RWPE1 (cell line): ENCODE measurements around the gene METAP1.

Experiments used
- CTCF ChIA-PET: fragments of 350-600 bp; sonication (Branson Sonifier 250); formaldehyde crosslinking; extraction: SDS; loops from one replicate; lab custom pipeline; 2021; lab: Yijun Ruan, JAX
- POLR2A ChIA-PET: fragments of 400-600 bp; formaldehyde crosslinking; extraction: SDS; loops from one replicate; lab custom pipeline; 2020; ENCODE audit warnings: antibody characterized with exemption; ENCODE audit not compliant: low non-redundant PET; lab: Yijun Ruan, JAX
- DNase-seq: peaks from one replicate; pipeline ENCODE4 v3.0.0; 2012; ENCODE audit warnings: low spot score
- H3K27ac ChIP-seq: fragments of 450-650 bp; 2 replicates; pipeline ENCODE4 v1.5.1; 2017
- CTCF ChIP-seq: fragments of 450-650 bp; conservative IDR thresholded peaks from 2 replicates; pipeline ENCODE4 v1.5.1; 2017; ENCODE audit warnings: low read depth, mild to moderate bottlenecking

The METAP1 gene

DNA sequence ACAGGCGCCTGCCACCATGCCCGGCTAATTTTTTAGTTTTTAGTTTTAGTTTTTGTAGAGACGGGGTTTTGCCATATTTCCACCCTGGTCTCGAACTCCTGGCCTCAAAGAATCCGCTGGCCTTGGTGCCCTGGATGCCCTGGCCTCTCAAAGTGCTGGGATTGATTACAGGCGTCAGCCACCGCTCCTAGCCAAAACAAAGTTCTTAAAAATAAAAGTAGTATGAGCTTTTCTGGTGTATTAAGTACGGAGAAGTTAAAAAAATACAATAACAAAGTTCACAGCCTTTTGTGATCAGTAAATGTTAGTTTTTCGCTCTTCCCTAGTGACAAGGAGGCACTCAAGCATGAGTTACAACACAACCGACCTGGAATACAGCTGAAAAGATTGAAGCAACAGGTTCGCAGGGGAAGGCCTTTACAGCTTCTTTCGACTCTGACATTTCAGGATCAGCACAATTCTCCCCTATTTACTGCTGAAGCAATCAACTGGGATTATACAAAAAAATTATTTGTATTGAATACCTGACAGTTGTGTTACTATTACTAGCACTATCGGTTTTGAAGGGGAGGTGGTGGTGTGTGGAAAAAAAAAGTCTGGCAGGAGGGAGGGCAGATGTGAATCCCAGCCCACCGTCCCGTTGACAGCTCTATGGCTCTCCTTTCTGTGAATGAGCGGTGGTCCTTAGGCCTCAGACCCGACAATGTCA, 893 bp upstream of the METAP1 start:
- no peak for TF ChIP-seq CTCF
- ChIA-PET CTCF (interaction anchor here (0.5 to 2.9 kb wide), 11 partner anchors 11 to 153 kb away, joined by 3 to 31 read pairs (median 3); no protein-coding TSS in a partner anchor), POLR2A (interaction anchor here (1.8 kb wide), 1 partner anchor 65 kb away, joined by 5 read pairs; the partner anchor contains the start of gene EIF4E)
- H3K27ac ChIP-seq, result peak overlapping the region; percentile 89
- no peak for DNase-seq

DNA sequence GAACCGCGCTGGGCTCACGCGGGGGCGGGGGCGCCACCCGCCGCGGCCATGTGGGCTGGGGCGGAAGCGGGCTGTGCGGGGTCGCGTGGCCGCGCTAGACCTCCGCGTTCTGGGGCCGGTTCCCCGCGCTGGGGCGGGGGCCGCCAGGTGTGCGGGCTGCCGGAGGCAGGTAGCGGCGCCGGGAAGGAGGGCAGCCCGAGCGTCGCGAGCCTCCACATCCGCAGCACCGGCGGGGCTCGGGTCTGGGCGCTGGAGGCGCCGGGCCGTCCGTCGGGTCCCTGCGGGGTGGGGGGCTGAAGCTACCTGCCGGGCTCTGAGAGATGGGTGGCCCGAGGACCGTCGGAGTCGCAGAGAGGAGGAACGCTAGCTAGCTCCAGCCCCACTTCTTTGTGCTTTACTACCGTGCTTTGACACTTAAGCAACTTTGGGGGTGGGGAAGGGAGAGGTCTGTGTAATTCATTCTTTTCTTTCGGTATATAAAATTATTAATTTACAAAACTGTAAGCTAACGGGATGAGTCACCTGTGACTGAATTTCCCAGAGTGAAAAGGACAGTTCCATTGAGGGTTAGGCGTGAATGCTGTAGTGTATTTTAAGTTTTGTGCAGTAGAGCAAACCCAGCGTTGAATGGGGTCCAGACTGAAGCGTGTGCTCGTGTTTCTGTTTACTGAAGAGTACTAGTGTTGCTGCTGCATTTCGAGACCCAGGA, 689 bp downstream of the METAP1 start:
- ChIA-PET CTCF (interaction anchor here (2.9 kb wide), 1 partner anchor 61 kb away, joined by 31 read pairs; no protein-coding TSS in a partner anchor), POLR2A (no interaction called here)
- TF ChIP-seq CTCF, result no peak
- DNase-seq, result peak; percentile 26
- peak overlapping the region; percentile 89 for H3K27ac ChIP-seq

DNA sequence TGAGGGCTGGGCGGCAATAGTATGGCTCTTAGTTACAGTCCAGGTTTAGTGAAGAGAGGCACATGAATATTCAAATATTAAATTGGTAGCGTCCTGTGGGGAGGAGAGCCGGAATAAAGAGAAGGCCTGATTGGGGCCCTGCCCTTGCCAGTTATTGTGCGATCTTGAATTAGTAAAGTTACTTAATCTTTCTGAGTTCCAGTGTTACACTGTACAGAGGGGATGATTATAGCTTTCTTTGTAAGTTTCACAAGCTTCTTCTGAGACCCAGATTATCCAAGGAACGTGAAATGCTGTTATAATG, 1.2 kb downstream of the METAP1 start:
- no peak for DNase-seq
- TF ChIP-seq CTCF, result no peak
- POLR2A ChIA-PET, result interaction anchor here (0.5 kb wide), 1 partner anchor 92 kb away, joined by 3 read pairs; no protein-coding TSS in a partner anchor
- no peak overlapping the region for H3K27ac ChIP-seq
- CTCF ChIA-PET, result interaction anchor here (0.9 to 2.9 kb wide), 2 partner anchors 60 to 409 kb away, joined by 3 to 31 read pairs; no protein-coding TSS in a partner anchor

DNA sequence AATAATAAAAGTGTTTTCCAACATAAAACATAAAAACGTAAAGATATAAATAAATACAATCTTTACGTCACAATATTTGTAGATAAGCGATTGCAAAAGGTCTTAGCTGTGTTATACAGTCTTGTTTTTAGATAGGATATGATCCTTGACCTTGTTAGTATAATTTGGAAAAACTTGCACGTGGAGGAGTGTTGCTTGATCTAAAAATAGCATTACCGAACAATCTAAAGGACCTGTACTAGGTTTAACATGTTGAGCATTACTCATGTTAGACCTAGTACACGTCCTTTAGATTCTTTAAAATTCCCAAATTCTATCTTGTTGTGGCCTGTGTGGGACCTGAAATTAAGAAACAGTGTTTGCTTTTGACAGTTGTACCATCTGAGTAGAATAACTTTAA, 1.6 kb downstream of the METAP1 start:
- POLR2A ChIA-PET, result interaction anchor here (0.5 kb wide), 1 partner anchor 92 kb away, joined by 3 read pairs; no protein-coding TSS in a partner anchor
- no peak overlapping the region for H3K27ac ChIP-seq
- CTCF ChIA-PET, result interaction anchor here (0.9 kb wide), 1 partner anchor 408 kb away, joined by 3 read pairs; no protein-coding TSS in a partner anchor

DNA sequence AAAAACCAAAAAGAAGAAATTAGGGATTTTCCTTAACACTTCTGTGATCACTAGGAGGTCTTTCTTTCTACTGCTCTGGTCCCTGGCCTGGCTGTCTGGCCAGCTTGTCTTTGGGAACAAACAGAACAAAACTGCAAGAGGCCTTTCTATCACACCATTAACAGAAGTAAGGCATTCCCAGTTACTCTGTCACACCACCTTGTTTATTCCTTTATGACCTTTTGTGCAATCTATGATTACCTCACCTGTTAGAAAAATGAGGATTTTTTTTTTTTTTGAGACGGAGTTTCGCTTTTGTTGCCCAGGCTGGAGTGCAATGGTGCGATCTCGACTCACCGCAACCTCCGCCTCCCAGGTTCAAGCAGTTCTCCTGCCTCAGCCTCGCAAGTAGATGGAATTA, 3.0 kb downstream of the METAP1 start:
- POLR2A ChIA-PET, result no interaction called here
- DNase-seq, result no peak
- CTCF ChIA-PET, result no interaction called here
- TF ChIP-seq CTCF, result no peak
- peak overlapping the region; percentile 53 for H3K27ac ChIP-seq

More for the DNA sequence above, 1.6 kb downstream of the METAP1 start:
- DNase-seq, result peak; percentile 36
- no peak for TF ChIP-seq CTCF

GRCh38 chr4:99002279-99002678, 6.8 kb downstream of the METAP1 start:
- ChIA-PET CTCF (interaction anchor here (1.3 kb wide), 1 partner anchor 54 kb away, joined by 3 read pairs; no protein-coding TSS in a partner anchor), POLR2A (no interaction called here)
- DNase-seq, result no peak
- no peak for TF ChIP-seq CTCF
- H3K27ac ChIP-seq, result no peak overlapping the region
